AG09309 (cell line): ENCODE data around the gene DSC3.

Experiments
- DNase-seq: peaks from one replicate; pipeline ENCODE4 v3.0.0-alpha.2; 2010; ENCODE audit warnings: low read depth
- H3K4me3 ChIP-seq: 2 replicates; pipeline ENCODE4 v1.5.1; 2011; ENCODE audit warnings: mild to moderate bottlenecking, low read depth, low read length, moderate library complexity; ENCODE audit not compliant: control insufficient read depth
- CTCF ChIP-seq: IDR thresholded peaks from 2 replicates; pipeline ENCODE4 v1.5.1; 2011; ENCODE audit warnings: mild to moderate bottlenecking, low read depth, low read length, inconsistent platforms; ENCODE audit not compliant: insufficient read depth, control insufficient read depth; ENCODE audit errors: missing control alignments

DSC3 gene

GRCh38 chr18:31045599-31045998 lies 3.1 kb upstream of the DSC3 start:
- no peak for TF ChIP-seq CTCF
- DNase-seq: no peak

GRCh38 chr18:31044926-31045325 lies 2.4 kb upstream of the DSC3 start:
- TF ChIP-seq CTCF: no peak
- H3K4me3 ChIP-seq: no peak overlapping the region
- DNase-seq: no peak

More at GRCh38 chr18:31045599-31045998, 3.1 kb upstream of the DSC3 start:
- no peak overlapping the region for H3K4me3 ChIP-seq

GRCh38 chr18:31043709-31044108 lies 1.2 kb upstream of the DSC3 start:
- H3K4me3 ChIP-seq: no peak overlapping the region
- DNase-seq: no peak
- no peak for TF ChIP-seq CTCF

GRCh38 chr18:31042084-31042405 lies 497 bp downstream of the DSC3 start:
- no peak for DNase-seq
- TF ChIP-seq CTCF: no peak
- no peak overlapping the region for H3K4me3 ChIP-seq

- H3K4me3 ChIP-seq: no peak overlapping the region
- DNase-seq: no peak
- no peak for TF ChIP-seq CTCF
Measured at GRCh38 chr18:31041271-31042083, 1.1 kb downstream of the DSC3 start.

GRCh38 chr18:31040686-31041270 lies 1.8 kb downstream of the DSC3 start:
- no peak overlapping the region for H3K4me3 ChIP-seq
- no peak for TF ChIP-seq CTCF
- DNase-seq: no peak
